Calu3 (cell line): ENCODE measurements around the gene RAB40B. TPM values are rescaled to one million over a fixed set of nuclear protein-coding genes. Genes with fewer than 3 reads are reported as not detected.

Experiments used
- BruUV-seq: library from RNA; stranded (reverse); fragments of 400-500 nt; replicated peaks from 2 replicates; lab custom pipeline; 2021; lab: Mats Ljungman, UMichigan
- CTCF ChIA-PET: fragments of 300-600 bp; sonication (Branson Sonifier 250); formaldehyde crosslinking; loops from one replicate; lab custom pipeline; 2022; ENCODE audit warnings: antibody characterized with exemption; lab: Charles Lee
- DNase-seq: peaks from one replicate; pipeline ENCODE4 v3.0.0; 2022
- H3K27ac Mint-ChIP-seq: one replicate; pipeline ENCODE4 v1.8.0; 2022; ENCODE audit warnings: mixed read lengths; ENCODE audit not compliant: unreplicated experiment
- H3K27me3 Mint-ChIP-seq: one replicate; pipeline ENCODE4 v1.8.0; 2022; ENCODE audit warnings: mixed read lengths; ENCODE audit not compliant: unreplicated experiment
- H3K36me3 Mint-ChIP-seq: one replicate; pipeline ENCODE4 v1.8.0; 2022; ENCODE audit warnings: mild to moderate bottlenecking, moderate library complexity, mixed read lengths; ENCODE audit not compliant: insufficient read depth, unreplicated experiment
- H3K4me1 Mint-ChIP-seq: one replicate; pipeline ENCODE4 v1.8.0; 2022; ENCODE audit warnings: mild to moderate bottlenecking, low read depth, mixed read lengths; ENCODE audit not compliant: unreplicated experiment
- H3K4me3 Mint-ChIP-seq: one replicate; pipeline ENCODE4 v1.8.0; 2022; ENCODE audit warnings: mild to moderate bottlenecking, low read depth, moderate library complexity, mixed read lengths; ENCODE audit not compliant: unreplicated experiment
- H3K9me3 Mint-ChIP-seq: one replicate; pipeline ENCODE4 v1.8.0; 2022; ENCODE audit warnings: low read depth, mixed read lengths; ENCODE audit not compliant: unreplicated experiment
- CTCF ChIP-seq: fragments of 200-600 bp; IDR thresholded peaks from one replicate; pipeline ENCODE4 v1.8.0; 2022; ENCODE audit warnings: antibody characterized with exemption; ENCODE audit not compliant: unreplicated experiment
- intact Hi-C: fragments of 100-400 bp; cut with micrococcal nuclease; formaldehyde crosslinking; loops from one replicate; pipeline ENCODE4 v1.10.0; 2022; ENCODE audit not compliant: unreplicated experiment
- total RNA-seq: library from RNA; stranded (reverse); gene quantifications from 2 replicates; pipeline ENCODE4 v1.2.3, GENCODE V29; 2022

Gene RAB40B
- total RNA-seq, 1 experiment from 2014 or later = 21.9 TPM

- TF ChIP-seq CTCF = no peak
- peaks cover 14% of the 10 kb centered on the region for H3K36me3 Mint-ChIP-seq
- H3K4me3 Mint-ChIP-seq = no peak overlapping the region
- BruUV-seq = no TSS peak
- CTCF ChIA-PET = no interaction called here
- no peak for DNase-seq
- H3K27me3 Mint-ChIP-seq = no peaks in the 10 kb centered on the region
- no peak overlapping the region for H3K27ac Mint-ChIP-seq
- no peaks in the 10 kb centered on the region for H3K9me3 Mint-ChIP-seq
- H3K4me1 Mint-ChIP-seq = peaks cover 9% of the 10 kb centered on the region
- intact Hi-C loops = no loop called here
These were observed 22.8 kb downstream of the RAB40B start for GRCh38 chr17:82675476-82676245.

GRCh38 chr17:82674656-82675475 is 23.6 kb downstream of the RAB40B start:
- no peak overlapping the region for H3K27ac Mint-ChIP-seq
- CTCF ChIA-PET = no interaction called here
- intact Hi-C loops = no loop called here
- no peaks in the 10 kb centered on the region for H3K9me3 Mint-ChIP-seq
- H3K36me3 Mint-ChIP-seq = peaks cover 14% of the 10 kb centered on the region
- no peaks in the 10 kb centered on the region for H3K27me3 Mint-ChIP-seq
- BruUV-seq = no TSS peak
- no peak for DNase-seq
- H3K4me1 Mint-ChIP-seq = peaks cover 9% of the 10 kb centered on the region
- no peak overlapping the region for H3K4me3 Mint-ChIP-seq
- no peak for TF ChIP-seq CTCF

GRCh38 chr17:82670661-82671450 is 27.6 kb downstream of the RAB40B start:
- intact Hi-C loops = no loop called here
- Mint-ChIP-seq H3K9me3 (no peaks in the 10 kb centered on the region), H3K4me3 (no peak overlapping the region), H3K27me3 (no peaks in the 10 kb centered on the region), H3K27ac (peak overlapping the region; percentile 10), H3K4me1 (peaks cover 17% of the 10 kb centered on the region), H3K36me3 (peaks cover 15% of the 10 kb centered on the region)
- CTCF ChIA-PET = interaction anchor here (0.9 kb wide), 1 partner anchor 13 kb away, joined by 4 read pairs; no protein-coding TSS in a partner anchor
- no peak for TF ChIP-seq CTCF
- DNase-seq = no peak
- no TSS peak for BruUV-seq

GRCh38 chr17:82668631-82669099 is 29.8 kb downstream of the RAB40B start:
- CTCF ChIA-PET = interaction anchor here (1.4 to 2.4 kb wide), 5 partner anchors 19 to 109 kb away, joined by 3 to 14 read pairs (median 7); partner anchors contain the start of gene FN3KRP
- H3K4me1 Mint-ChIP-seq = peaks cover 17% of the 10 kb centered on the region
- no peaks in the 10 kb centered on the region for H3K27me3 Mint-ChIP-seq
- DNase-seq = peak; percentile 78
- peak; percentile 50 for TF ChIP-seq CTCF
- no TSS peak for BruUV-seq
- peak overlapping the region; percentile 53 for H3K4me3 Mint-ChIP-seq
- H3K36me3 Mint-ChIP-seq = peaks cover 14% of the 10 kb centered on the region
- intact Hi-C loops = loop anchor here (5.0 kb wide), 1 partner anchor 99 kb away; no protein-coding TSS in a partner anchor
- H3K27ac Mint-ChIP-seq = peak overlapping the region; percentile 54
- no peaks in the 10 kb centered on the region for H3K9me3 Mint-ChIP-seq
